VCaP (cell line): ENCODE measurements around the gene FOXD4L1.
"Not testable (repeated sequence)": the region's sequence is repeated elsewhere in the genome, so short reads cannot be mapped to it uniquely, and the experiment has no call there.

Experiments
- H3K27ac ChIP-seq: fragments of 450-650 bp; 2 replicates; pipeline ENCODE4 v1.5.1; 2017
- CTCF ChIP-seq: fragments of 450-650 bp; conservative IDR thresholded peaks from 2 replicates; pipeline ENCODE4 v1.5.1; 2017; ENCODE audit warnings: mild to moderate bottlenecking, moderate library complexity

FOXD4L1 gene

GRCh38 chr2:113527350-113528045, 29.0 kb downstream of the FOXD4L1 start:
- not testable (repeated sequence) for H3K27ac ChIP-seq
- TF ChIP-seq CTCF: peak; percentile 37; the same call in 1 of the 2 replicates

DNA sequence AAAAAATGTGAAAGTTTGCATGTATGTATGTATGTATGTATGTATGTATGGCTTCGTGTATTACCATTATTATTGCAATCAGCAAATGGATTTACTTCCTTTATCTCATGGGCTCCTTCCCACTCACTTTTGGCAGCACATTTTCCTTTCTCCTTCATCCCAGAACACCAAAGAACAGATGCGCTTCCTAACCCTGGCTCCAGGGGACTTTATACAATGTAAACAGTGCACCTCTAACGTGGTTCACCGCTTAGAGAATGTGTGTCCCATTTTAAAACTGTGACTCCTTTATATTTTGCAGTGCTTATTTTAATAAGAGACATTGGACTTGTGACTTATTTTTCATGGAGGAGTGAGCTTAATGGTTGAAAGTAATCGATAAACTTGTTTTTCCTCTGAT, 29.7 kb downstream of the FOXD4L1 start:
- H3K27ac ChIP-seq: not testable (repeated sequence)

- H3K27ac ChIP-seq: not testable (repeated sequence)
Measured at GRCh38 chr2:113528904-113529303, 30.4 kb downstream of the FOXD4L1 start.

- H3K27ac ChIP-seq: not testable (repeated sequence)
Measured at GRCh38 chr2:113532991-113533390, 34.5 kb downstream of the FOXD4L1 start.

DNA sequence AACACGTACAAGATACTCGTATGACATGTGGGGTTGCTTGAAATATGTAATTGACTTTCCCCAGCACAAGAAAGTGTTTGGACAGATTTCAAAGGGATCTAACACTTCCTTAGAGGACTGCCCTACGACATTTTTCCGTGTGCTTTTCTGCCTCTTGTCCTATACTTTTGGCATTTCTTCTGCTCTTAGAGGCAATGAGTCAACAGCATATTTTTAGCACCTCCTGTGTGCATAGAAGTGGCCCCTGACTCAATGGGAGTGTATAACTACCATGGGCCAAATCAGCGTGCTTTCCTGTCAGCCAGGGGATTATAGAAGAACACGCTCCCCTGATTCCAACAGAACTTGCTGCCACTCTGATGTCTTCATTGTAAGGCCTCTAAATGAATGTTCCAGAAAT, 38.1 kb downstream of the FOXD4L1 start:
- not testable (repeated sequence) for H3K27ac ChIP-seq

GRCh38 chr2:113540834-113541203, 42.4 kb downstream of the FOXD4L1 start:
- H3K27ac ChIP-seq: not testable (repeated sequence)

DNA sequence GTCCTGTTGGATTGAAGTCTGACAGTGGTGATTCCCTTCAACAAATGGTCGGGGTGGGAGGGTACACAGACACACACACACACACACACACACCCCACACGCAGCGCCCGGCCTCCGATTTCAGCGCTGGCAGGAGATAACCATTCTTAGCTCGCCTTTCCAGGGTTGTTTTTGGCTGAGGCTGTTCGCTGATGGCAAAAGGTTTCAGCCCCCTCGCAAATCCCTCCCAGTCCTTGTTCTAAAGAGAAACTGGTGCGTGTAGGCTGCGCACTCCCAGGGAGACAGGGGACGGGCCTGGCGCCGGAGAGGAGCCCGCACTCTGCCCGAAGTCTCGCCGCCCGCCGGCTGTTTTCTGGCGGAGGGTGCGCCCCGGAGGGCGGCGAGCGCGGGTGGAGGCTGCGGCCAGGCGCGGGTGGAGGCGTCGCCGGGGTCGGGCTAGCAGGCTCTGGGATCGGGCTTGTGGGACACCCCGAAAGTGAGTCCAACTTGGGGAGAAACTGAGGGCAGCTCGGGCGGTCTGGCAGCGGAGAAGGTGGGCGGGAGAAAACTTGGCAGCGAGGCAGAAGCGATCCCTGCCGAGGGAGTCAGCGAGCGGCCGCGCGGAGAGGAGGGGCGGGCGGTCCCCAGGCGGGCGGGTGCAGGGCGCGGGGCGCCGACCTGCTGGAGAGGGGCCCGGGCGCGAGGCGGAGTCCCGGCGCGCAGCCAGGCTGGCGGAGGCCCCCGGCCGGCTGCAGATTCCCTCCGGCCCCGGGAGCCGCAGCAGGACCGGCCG, 42.9 kb downstream of the FOXD4L1 start:
- H3K27ac ChIP-seq: not testable (repeated sequence)

- not testable (repeated sequence) for H3K27ac ChIP-seq
Measured at GRCh38 chr2:113541976-113542485, 43.6 kb downstream of the FOXD4L1 start.

DNA sequence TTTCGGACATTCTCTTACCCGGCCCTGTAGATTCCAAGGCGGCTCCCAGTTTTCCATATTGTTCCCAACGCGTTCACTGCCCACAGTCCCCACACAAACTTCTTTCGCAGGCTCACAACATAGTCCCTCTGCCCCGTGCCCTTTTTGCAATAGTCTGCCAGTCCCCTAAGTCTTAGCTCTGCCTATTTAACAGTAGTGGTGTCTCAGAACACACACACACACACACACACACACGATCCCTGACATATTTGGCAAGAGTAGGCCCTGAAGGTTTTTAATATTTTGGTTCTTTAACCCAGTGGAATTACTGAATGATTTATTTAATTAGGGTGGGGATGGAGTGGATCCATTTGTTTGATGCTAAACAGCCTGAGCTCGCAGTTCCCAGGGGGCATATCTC, 44.1 kb downstream of the FOXD4L1 start:
- H3K27ac ChIP-seq: not testable (repeated sequence)
